Left ventricle myocardium superior (tissue), 1 donor: ENCODE data around the gene SCN10A. TPM values are rescaled to one million over a fixed set of nuclear protein-coding genes. Genes with fewer than 3 reads are reported as not detected.

ENCODE experiments used
- ATAC-seq: fragments of 200-7000 bp; cut with Tn5 transposase; one replicate; pipeline ENCODE4 v1.9.1; 2020; ENCODE audit warnings: mild to moderate bottlenecking, moderate library complexity
- DNase-seq: peaks from one replicate; pipeline ENCODE4 v3.0.0-alpha.2; 2020
- intact Hi-C: fragments of 100-400 bp; cut with micrococcal nuclease; formaldehyde crosslinking; loops from one replicate; pipeline ENCODE4 v1.11.0; 2022
- total RNA-seq: library from RNA; stranded (reverse); fragmentation: NEBNext Ultra II Directional; extraction: Animal tissue kit (Norgen Biotek cat#: 25700); gene quantifications from one replicate; pipeline ENCODE4 v1.2.1, GENCODE V29; 2021
- donor health status: DM: no; HTN: yes; CAD: no; lungs with severe emphysema.

SCN10A gene
- total RNA-seq, 1 donor from 2014 or later = 0.02 TPM

DNA sequence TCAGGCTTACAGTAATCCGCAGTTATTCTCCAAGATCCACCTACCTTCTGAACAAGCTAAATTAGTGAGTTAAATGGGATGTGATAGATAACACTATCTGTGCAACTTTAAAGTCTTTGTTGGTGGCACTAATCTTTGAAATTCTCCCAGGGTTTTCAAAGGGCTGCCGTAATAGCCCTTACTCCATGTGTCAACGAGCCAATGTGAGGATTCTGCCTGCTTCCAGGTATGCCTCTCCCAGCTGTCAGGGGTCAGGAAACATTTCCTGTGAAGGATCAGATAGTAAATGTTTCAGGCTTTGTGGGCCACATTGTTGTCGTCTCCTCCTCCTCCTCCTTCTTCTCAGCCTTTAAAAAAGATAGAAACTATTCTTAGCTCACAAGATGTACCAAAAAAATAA lies 146.3 kb downstream of the SCN10A start:
- DNase-seq (no peak), ATAC-seq (no peak)
- intact Hi-C loops = no loop called here

DNA sequence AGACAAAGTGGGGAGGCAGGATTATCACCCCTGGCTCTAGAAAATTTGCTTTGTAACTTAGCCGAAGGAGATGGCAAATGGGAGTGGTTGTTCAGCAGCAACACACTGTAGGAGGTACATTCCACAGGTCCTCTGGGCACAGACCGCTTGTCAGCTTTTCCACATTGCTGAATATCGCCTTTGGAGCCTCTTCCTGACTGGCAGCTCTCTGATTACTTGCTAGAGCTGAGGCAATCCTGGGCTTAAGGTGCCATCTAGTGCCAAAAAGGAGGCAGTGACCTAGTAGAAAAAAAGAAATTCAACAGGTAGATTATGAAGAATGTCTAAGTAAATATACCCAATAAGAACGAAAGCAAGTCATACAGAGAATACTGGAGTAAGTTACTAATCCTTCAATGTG lies 153.5 kb downstream of the SCN10A start:
- intact Hi-C loops = no loop called here
- DNase-seq = no peak
- ATAC-seq = no peak

DNA sequence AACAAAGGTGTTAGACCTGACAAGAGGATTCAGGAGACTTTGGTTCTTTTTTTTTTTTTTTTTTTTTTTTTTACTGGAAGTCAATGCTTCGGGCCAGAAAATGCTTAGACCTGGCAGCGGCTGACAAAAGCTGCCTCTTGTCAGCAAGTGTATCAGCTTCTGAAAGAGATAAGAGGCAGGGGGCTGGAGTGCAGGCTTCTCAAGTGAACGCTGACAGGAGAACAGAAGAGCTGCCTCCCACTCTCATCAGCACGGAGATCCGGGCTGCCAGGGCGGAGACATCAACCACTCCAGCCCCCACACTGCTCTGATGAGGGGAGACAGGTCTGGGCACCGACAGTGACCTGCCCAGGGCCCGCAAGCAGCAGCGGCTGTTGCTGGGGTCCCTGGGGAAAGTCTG lies 157.2 kb downstream of the SCN10A start:
- no peak for DNase-seq
- intact Hi-C loops = loop anchor here (10.0 kb wide), 2 partner anchors 134 to 164 kb away; partner anchors contain the start of gene EXOG
- ATAC-seq = peak; percentile 22

DNA sequence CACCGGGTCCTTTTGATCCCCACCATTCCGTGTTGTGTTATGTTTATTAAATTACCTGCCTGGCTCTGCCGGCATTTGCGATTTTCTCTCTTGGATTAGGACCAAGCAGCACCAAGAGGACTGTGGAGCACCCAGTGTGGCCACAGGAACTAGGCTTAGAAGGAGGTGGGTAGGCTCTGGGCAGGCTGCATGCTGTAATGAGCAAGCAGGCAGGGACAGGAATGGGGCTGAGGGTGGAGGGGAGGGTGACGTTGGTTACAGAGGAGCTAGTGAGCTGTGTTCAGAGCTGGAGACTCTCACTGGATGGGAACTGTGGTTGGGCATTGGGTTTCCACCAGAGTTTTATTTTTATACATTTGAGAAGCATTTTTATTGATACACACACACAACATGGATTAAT lies 158.6 kb downstream of the SCN10A start:
- DNase-seq (no peak), ATAC-seq (no peak)
- intact Hi-C loops = loop anchor here (10.0 kb wide), 2 partner anchors 133 to 163 kb away; partner anchors contain the start of gene EXOG

DNA sequence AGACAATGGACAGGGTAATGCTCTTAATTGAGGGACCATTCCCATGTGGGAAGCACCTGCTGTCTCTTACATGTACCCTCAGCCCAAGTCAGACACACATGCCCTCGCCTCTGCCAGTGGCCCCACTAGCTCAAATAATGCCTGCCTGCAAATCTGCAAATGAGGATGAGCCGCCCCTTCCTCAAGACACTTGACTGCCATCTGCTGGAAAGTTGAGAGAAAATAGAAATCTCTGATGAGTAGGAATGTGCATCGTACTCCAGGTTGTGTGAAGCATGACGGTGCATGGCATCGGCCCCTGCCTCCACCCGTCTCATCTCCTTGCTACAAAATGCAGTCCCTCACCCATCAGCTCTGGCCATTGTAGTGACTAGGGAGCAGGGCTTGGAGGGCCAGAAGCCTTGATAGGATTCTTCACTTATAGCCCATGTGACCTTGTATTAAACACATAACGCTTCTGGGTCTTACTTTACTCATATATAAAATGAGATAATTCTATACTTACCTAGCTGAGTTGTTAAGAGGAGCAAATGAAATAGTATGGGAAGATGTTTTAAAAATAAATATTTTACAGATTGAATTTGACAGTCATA lies 160.2 kb downstream of the SCN10A start:
- no peak for DNase-seq
- intact Hi-C loops = loop anchor here (10.0 kb wide), 2 partner anchors 131 to 161 kb away; partner anchors contain the start of gene EXOG
- peak; percentile 52 for ATAC-seq

DNA sequence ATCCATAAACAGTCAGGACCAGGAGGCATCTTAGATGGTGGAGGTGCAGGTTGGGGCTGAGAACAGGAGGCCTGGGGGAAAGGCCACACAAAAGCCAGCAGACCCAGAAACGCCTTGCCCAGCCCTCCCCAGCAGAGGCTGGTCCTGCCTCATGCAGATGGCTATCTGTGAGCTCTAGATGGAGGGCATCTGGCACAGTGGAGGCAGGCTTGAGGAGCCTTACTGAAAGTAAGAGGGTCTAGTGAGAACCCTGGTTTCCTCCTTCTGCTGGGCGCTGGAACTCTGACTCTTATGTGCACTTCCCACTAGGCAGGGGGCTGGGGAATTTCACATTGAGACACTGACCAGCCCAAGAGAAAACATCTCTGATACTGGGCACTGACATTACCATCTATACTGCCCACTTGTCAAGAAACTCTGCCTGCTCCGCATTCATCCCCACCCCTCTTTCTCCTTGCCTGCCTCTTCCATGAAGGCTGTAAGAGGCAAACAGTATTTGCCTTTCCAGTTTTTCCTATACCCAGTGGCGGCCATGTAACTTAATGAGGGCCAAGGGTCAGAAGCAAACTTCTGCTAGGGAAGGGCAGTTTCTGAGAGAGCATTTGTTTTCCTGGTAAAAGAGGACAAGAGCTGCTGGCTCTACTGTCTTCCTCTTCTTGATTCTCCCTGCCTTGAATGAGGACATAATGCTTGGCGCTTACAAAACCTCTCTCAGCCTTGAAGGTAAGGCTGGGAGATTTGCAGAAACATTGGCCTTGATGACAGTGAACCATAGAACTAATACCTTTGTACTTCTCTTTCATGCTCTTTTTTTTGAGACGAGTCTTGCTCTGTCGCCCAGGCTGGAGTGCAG lies 162.1 kb downstream of the SCN10A start:
- intact Hi-C loops = loop anchor here (10.0 kb wide), 2 partner anchors 129 to 159 kb away; partner anchors contain the start of gene EXOG
- ATAC-seq (no peak), DNase-seq (no peak)

DNA sequence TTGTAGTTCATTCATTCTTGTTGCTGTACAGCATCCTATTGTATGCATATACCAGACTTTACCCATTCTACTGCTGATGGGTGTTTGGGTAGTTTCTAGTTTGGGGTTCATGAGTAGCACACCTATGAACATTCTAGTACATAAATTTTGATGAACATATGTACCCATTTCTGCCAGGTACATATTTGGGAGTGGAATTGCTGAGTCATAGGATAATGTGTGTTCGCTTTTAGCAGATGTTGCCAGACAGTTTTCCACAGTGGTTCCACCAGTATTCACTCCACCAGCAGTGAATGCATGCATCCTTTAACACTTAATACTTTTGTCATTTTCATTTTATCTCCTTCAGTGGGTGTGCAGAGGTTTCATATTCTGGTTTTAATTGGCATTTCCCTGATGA lies 163.1 kb downstream of the SCN10A start:
- ATAC-seq (no peak), DNase-seq (no peak)
- intact Hi-C loops = loop anchor here (10.0 kb wide), 2 partner anchors 128 to 158 kb away; partner anchors contain the start of gene EXOG

DNA sequence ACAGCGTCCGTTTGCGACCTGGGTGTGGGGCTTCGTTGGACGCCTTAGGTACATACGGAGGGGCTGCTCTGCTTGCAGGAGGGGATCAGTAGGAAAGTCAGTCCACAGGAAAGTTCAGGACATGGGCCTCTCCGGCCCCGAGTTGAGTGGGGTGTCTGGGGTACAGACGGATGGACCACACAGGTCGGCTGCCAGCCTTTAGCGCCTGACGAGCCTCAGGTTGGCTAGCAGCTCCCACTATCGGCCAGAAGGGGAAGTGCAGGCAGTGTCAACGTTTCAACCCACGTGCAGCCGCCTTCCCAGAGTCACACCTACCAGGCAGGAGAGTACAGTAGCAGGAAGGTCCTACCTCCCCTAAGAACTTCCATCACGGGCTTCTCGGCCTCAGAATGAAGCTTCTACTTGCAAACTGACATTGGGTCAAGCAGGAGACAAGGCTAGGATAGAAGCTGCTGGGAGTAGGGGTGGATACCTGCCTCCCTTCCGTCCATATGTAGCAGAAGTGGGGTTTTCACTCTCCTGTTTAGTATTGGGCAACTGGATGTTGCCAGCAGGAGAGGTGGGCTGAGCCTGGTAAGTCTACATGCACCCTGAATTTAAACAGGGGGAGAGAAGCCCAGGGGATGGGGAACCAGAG lies 164.7 kb downstream of the SCN10A start:
- DNase-seq (peak; percentile 80), ATAC-seq (peak; percentile 46)
- intact Hi-C loops = loop anchor here (10.0 kb wide), 2 partner anchors 126 to 156 kb away; partner anchors contain the start of gene EXOG

DNA sequence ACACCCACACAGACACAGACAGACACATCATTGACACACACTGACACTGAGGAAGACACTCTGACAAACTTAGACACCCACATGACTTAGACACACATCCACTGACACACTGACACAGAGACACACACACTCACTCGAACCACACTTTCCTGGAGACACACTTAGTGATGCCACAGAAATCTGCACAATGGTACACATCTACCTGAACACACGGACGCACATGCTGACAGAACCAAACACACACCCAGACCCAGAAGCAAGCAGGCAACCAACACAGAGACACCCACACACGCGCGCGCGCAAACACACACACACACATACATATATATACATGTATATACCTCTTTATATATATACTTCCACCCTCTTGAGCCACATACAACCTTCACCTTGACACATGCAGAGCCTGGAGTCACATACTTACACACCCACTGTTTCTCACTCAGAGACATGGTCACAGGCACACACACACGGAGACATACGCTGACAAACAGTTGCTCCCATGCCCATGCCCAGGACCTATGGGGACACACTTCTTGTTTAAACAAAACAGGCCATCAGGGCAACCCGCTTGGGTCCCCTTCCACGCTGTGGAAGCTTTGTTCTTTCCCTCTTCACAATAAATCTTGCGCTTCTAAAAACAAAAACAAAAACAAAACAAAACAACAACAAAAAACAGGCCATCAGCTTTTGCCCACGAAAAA lies 165.6 kb downstream of the SCN10A start:
- ATAC-seq (no peak), DNase-seq (no peak)
- intact Hi-C loops = loop anchor here (10.0 kb wide), 2 partner anchors 126 to 156 kb away; partner anchors contain the start of gene EXOG

DNA sequence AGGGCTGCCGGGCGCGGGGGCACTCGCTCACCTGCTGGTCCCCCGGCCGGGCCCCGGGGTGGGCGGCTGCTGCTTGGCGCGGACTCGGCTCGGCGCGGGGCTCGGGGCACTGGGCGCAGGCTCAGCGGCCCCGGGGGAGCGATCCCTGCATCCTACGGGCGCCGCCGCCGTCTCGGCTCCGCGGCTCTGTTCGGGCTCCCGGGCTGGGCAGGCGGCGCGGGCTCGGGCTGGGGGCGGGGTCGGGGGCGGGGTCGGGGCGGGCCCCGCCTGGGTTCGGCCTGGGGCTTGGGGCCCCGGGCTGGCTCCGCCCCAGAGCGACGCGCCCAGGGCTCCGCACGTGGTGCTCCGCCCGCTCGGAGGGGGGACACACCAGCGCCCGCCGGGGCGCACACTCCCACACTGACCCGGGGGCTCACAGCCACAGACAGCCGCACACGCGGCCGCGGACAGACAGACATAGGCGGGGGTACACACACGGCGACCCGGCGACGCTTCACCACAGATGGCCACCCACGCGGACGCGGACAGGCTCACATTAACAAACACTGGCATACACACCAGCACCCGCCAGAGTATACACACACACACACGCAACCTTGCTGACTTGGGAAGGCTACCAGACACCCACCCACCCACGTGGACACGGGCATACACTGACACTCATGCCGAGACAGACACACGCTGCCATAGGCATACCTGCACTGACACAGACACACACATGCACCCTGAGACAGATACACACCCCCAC lies 166.3 kb downstream of the SCN10A start, which contains the start of gene SCN5A:
Gene SCN5A, minus strand, starts transcription at position 188 of the 748 bp plus-strand sequence. CDS start 16,380 bp downstream, outside the sequence.
- DNase-seq = peak; percentile 85
- ATAC-seq = peak; percentile 66
- intact Hi-C loops = loop anchor here (10.0 kb wide), 2 partner anchors 125 to 155 kb away; partner anchors contain the start of gene EXOG

DNA sequence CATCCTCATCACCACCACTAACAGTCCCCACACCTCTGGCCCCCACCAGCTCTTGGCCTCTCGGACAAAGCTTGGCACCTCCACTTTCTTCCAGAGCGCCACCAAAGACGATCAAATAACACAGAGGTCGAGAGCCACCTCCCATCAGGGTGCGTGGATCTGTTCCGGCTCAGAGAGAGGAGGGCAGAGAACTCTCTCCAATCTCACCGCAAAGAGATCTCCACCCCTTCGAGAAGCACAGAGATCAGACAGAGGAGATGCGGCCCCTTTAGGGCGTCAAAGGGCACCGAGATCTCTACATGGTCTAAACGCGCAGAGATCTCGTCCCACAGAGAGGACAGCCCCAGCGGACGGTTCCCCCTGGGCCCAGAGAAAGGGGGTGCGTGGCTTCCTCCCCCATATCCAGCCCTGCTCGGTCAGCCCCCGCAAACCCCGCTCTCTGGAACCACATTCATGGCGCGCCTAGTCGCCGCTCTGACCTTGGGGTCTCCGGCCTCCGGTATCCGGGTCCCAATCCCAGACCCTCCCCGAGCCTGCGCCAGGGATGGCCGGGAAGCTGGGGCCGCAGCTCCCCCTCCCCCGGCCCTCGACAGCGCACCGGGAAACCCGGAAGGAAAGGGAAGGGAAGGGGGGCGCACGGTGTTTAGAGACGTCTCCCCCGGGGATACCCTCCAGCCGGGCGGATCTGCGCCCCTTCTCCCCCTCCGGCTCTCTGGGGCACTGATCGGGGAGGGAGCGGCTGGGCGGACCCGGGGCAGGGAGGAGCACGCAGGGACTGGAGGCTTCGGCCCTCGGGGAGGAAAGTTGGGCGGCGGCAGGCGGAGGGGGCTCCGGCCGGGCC lies 167.1 kb downstream of the SCN10A start:
- DNase-seq (no peak), ATAC-seq (no peak)
- intact Hi-C loops = no loop called here

DNA sequence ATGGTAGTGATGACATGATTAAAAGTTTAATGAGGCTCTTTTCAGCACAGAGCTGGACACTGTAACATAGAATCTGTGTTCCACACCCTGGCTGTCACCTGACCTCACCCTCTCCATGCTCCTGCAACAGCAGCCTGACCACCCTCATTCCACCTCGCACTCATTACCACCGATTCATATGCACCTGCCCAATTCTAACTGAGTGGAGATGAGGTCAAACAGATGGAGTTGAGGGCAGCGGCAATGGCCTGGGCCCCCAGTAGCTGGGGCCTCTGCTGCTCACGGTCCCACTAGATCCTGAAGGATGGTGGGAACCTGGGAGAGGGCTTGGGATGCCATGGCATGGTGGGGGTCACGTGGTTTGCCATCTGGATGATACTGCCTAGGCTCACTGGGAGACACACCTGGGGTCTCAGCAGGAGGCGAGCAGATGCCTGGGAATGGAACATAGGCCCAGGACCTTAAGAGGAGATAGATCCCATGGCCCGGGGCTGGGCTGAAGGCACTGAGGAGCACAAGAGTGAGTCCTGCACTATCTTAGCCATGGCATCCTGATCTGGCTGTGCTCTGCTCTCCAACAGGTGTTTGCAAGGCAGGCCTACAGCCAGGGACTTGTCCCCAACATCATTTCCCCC lies 167.9 kb downstream of the SCN10A start:
- intact Hi-C loops = no loop called here
- DNase-seq = no peak
- no peak for ATAC-seq

DNA sequence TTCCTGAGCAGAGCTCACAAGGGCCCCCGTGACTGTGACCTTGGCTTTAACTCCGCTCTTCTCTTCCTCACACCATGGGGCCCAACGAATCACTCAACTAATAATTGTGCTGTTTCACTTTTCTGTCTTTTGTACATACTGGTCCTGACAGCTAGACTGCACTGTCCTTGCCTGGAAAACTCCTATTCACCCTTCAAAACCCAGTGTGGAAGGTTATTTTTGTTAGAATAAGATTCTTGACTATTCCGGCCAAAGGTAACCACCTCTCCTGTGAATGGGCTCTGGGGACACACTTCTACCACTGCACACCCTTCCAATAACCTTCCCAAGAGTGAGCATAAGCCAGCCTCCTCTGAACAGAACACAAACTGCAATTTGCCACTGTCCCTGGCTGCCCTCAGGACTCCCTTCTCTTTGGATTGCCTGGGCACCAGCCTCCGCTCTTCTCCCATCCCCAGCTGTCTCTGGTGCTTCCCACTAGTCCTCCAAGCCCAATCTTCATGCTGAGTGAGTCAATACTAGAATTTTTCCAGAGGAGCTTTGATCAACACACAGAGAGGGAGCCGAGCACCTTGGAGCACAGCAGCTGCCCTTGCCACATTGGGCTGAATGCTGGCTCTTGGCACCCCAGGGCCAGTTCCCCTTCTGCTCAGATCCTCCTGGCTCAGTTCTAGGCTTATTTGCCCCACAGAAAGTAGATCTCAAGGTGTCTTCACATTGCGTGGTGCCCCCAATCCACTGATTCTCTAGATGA lies 168.6 kb downstream of the SCN10A start:
- intact Hi-C loops = no loop called here
- ATAC-seq (peak; percentile 11), DNase-seq (no peak)
